Adipose tissue (tissue), 3 donors: ENCODE results near the gene TMEM270. TPM values are rescaled to one million over a fixed set of nuclear protein-coding genes. Genes with fewer than 3 reads are reported as not detected.
"Not testable (repeated sequence)": the region's sequence is repeated elsewhere in the genome, so short reads cannot be mapped to it uniquely, and the experiment has no call there.

ENCODE experiments used
- H3K27ac ChIP-seq: one replicate; pipeline ENCODE4 v1.5.1; 2013; ENCODE audit warnings: low read depth, low read length
- WGBS, 3 donors: extraction: QIAGEN DNeasy Blood & Tissue Kit; methylation state at CpG; one replicate each; pipeline ENCODE4 v1.1.7; 2013; 5-methylcytosine and 5-hydroxymethylcytosine counted together
- polyA plus RNA-seq, 3 donors: library from polyadenylated mRNA; stranded (reverse); fragments of 200-250 nt; gene quantifications; one replicate each; pipeline ENCODE4 v1.2.3, GENCODE V29; 2013
- donor health status: healthy with polysubstance abuse.
- donor health status: Bipolar disorder and iron deficiency.
- donor health status: healthy.

TMEM270 gene
- polyA plus RNA-seq, 3 donors = 0.08 TPM; not detected in 2

DNA sequence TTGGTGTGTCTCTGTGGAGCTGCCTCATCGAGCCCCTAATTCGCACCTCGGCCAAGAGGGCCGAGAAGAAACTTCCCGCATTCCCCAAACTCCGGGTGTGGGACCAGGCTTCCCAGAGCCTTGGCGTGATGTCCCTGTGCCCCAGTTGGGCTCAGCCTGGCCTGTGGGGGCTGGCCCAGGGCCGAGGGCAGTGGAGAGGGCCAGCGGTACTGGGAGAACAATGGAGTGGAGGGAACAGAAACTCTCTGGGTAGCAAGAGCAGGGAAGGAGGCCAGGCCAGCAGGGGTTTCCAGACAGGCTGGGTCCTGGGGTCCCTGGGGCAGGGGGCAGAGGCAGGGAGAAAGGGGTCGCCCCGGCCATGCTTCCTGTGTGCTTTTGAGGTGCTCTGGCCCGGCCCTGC, 16.0 kb downstream of the TMEM270 start:
- H3K27ac ChIP-seq = no peak overlapping the region
- 80 to 83% (median 81%) methylated on average over 11 to 12 of the region's 12 CpGs for WGBS, 3 donors

DNA sequence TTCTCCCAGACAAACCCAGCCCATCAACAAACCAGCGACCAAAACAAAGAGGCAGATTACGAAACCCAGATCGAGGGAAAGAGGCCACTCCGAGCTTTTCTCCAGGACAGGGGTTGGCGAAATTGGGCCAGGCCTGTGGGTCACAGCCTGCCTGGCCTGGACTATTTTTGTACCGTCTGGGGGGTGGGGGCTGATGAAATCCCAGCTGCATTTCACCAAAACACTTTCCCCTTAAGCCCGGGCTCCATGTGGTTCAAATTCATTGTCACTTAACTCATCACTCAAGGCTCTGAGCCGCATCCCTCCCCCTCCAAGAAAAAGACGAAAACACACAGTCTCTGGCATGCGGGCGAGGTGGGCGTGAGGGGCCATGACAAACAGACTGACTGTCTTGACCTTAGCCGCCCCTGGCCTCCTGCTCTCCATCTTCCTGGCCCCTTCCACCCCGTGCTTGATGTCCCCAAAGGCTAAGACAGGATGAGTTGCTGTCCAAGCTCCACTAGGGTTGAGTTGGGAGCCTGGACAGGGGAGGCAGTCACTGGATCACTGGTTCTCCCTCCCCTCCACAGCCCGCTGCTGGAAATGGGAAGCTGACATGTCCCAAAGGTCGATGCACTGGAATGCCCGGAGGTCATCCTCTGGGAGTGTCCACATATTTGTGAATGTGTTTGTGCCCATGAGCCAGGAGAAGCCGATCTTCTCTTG, 19.2 kb downstream of the TMEM270 start:
- peak overlapping the region; percentile 12 for H3K27ac ChIP-seq
- 51 to 68% (median 54%) methylated on average over 18 of the region's 18 CpGs for WGBS, 3 donors

- no peak overlapping the region for H3K27ac ChIP-seq
- WGBS, 3 donors = 56 to 59% (median 59%) methylated on average over 13 of the region's 13 CpGs
Observed at GRCh38 chr7:73880755-73881328, 19.9 kb downstream of the TMEM270 start.

DNA sequence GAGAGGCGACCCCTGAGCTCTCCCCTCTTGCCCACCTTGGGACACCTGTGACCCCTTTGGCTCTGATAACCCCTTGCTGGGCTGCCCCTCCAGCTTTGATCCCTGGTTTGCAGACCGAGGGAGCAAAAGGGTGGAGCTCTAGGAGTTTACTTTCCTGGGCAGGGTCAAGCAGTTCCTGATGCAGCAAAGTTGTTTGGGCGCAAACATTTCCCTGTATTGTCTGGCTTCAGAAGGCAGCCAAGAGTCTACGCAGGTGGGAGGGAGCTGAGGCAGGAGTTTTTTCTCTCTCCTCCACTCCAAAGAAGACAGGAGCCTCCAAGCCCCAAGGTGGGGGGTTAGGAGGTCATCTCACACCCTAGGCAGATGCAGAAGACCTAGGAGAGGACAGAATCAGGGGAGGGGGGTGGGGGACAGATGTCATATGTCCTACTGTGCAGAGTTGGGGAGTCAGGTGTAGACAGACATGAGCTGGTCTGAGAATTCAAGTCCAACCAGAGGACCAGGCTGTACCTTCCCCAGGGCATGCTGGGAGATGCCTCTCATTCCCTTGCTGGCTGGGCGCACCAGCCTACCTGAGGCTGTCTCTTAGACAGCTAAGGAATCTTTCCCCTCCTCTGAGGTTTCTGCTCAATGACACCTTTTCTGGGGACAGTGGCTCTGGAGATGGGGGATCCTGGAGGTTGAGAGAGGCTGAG, 20.5 kb downstream of the TMEM270 start:
- WGBS, 3 donors = 41 to 58% (median 52%) methylated on average over 5 of the region's 5 CpGs
- no peak overlapping the region for H3K27ac ChIP-seq

DNA sequence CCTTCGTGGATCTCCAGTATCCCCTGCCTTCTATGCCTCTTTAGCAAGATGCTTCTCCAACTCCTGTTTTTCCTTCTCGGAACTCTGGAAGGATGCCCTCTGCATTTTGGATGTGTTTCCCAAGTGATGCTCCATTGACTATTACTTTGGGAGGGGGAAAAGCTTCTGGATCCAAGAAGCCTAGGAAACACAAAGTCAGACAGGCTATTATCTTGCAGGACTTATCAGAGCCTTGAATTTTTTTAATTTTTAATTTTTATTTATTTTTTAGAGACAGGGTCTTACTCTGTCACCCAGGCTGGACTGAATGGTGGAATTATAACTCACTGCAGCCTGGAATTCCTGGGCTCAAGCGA, 21.1 kb downstream of the TMEM270 start:
- no peak overlapping the region for H3K27ac ChIP-seq
- WGBS, 3 donors = 83 to 85% (median 84%) methylated on average over 3 of the region's 3 CpGs

- not testable (repeated sequence) for H3K27ac ChIP-seq
- WGBS, 3 donors = 89 to 93% (median 89%) methylated on average over 3 of the region's 3 CpGs
Observed at GRCh38 chr7:73884867-73885422, 24.0 kb downstream of the TMEM270 start.

GRCh38 chr7:73885433-73885974, 24.5 kb downstream of the TMEM270 start:
- WGBS, 3 donors = 92 to 98% (median 94%) methylated on average over 3 of the region's 3 CpGs
- H3K27ac ChIP-seq = no peak overlapping the region

DNA sequence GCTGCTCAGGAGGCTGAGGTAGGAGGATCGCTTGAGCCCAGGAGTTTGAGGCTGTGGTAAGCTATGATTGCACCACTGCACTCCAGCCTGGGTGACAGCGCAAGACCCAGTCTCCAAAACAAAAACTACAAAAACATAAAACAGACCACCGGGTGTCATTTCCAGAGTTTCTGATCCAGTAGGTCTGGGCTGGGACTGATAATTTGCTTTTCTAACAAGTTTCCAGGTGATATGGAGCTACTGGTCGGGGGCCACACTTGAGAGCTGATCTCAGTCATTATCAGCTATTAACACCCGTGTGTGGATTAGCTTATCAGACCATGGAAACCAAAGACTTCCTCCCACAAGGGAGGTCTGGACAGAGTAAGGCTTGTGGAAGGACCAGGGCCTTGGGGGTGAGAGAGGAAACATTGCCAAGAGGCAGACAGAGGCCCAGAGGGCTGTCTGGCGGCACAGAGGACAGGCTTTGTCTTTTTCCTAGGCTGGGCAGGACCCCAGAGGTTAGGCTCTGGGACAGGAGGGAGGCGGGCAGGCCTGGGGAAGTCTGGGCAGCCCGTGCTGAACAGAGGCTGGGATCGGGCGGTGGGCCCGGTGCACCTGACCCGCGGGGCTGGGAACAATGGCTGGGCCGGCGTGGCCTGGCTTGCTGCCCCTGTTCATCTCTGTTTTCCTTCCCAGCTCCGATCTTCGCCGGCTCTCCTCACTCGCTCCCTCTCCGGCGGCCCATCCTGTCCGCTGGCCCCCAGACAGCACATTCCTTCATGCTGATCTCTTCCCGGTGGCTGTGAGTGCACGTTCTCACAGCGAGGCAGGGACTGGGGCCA, 25.2 kb downstream of the TMEM270 start:
- no peak overlapping the region for H3K27ac ChIP-seq
- WGBS, 3 donors = 13 to 39% (median 15%) methylated on average over 24 to 25 of the region's 25 CpGs

DNA sequence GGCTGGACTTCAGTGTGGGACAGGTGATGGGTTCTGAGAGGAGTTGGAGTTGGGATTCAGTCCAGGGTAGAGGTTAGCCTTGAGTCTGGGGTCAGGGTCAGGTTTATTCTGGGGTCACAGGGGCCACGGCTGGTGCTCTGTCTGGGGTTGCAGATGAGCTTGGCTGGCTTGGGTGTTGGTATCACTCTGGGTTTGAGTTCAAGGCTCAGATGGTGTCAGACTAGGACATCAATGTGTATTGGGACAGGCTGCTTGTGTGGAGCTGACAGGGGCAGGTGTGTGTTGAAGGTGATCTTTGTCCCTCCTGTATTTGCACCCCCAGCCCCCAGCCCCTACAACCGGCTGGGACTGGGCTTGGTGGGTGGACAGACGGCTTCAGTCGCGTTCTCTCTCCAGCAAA, 26.8 kb downstream of the TMEM270 start:
- no peak overlapping the region for H3K27ac ChIP-seq
- WGBS, 3 donors = 72 to 96% (median 89%) methylated on average over 5 of the region's 5 CpGs

GRCh38 chr7:73888959-73889358, 28.0 kb downstream of the TMEM270 start:
- no peak overlapping the region for H3K27ac ChIP-seq
- WGBS, 3 donors = 81 to 87% (median 84%) methylated on average over 6 of the region's 6 CpGs

- WGBS, 3 donors = 85 to 86% (median 86%) methylated on average over 16 of the region's 16 CpGs
- no peak overlapping the region for H3K27ac ChIP-seq
Observed at GRCh38 chr7:73890555-73891147, 29.7 kb downstream of the TMEM270 start.

- no peak overlapping the region for H3K27ac ChIP-seq
- 82 to 91% (median 88%) methylated on average over 16 of the region's 16 CpGs for WGBS, 3 donors
Observed at GRCh38 chr7:73891178-73891885, 30.4 kb downstream of the TMEM270 start.

- WGBS, 3 donors = 44 to 54% (median 44%) methylated on average over 11 of the region's 11 CpGs
- H3K27ac ChIP-seq = no peak overlapping the region
Observed at GRCh38 chr7:73892003-73892999, 31.3 kb downstream of the TMEM270 start.

GRCh38 chr7:73893342-73894101, 32.6 kb downstream of the TMEM270 start:
- 35 to 62% (median 55%) methylated on average over 22 of the region's 22 CpGs for whole genome bisulfite sequencing, 3 donors

DNA sequence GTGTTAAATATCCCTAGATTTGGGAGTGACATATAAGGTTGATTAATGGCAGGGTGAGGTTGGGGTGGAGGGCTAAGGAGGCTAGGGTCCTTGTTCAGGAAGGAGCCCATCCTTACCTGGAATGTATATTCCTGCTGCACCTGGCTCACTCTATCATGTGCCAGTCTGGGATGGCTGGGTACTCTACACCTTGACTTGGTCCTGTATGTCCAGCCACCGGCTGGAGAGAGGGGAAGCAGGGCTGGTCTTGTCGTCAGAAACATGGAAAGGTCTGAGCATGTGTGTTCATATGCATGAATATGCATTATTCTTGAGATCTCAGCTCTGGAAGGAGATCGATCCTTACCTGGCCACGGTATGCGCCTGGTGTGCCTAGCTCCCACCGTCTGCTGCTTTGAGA, 33.2 kb downstream of the TMEM270 start:
- 58 to 88% (median 75%) methylated on average over 6 of the region's 6 CpGs for WGBS, 3 donors
- H3K27ac ChIP-seq = no peak overlapping the region

More at GRCh38 chr7:73893342-73894101, 32.6 kb downstream of the TMEM270 start:
- H3K27ac ChIP-seq = no peak overlapping the region
